ENCODE data around the gene SYNCRIP. TPM values are rescaled to one million over a fixed set of nuclear protein-coding genes. Genes with fewer than 3 reads are reported as not detected.

SYNCRIP gene
- total RNA-seq, 1 donor from 2014 or later, result 96.8 TPM

GRCh38 chr6:85674604-85675003 lies 31.9 kb upstream of the SYNCRIP start:
- Mint-ChIP-seq H3K36me3 (ENCODE audit: low read depth, unreplicated experiment) (peaks cover 5% of the 10 kb centered on the region), H3K27me3 (ENCODE audit: unreplicated experiment) (peaks cover 3% of the 10 kb centered on the region), H3K4me1 (ENCODE audit: unreplicated experiment) (peaks cover 28% of the 10 kb centered on the region), H3K27ac (ENCODE audit: unreplicated experiment) (no peak overlapping the region), H3K4me3 (ENCODE audit: unreplicated experiment) (no peak overlapping the region), H3K9me3 (ENCODE audit: unreplicated experiment) (no peaks in the 10 kb centered on the region)
- no peak for DNase-seq (ENCODE audit: low spot score)
- TF ChIP-seq CTCF (IDR thresholded peaks at IDR 0.05; ENCODE audit: unreplicated experiment), result no peak

DNA sequence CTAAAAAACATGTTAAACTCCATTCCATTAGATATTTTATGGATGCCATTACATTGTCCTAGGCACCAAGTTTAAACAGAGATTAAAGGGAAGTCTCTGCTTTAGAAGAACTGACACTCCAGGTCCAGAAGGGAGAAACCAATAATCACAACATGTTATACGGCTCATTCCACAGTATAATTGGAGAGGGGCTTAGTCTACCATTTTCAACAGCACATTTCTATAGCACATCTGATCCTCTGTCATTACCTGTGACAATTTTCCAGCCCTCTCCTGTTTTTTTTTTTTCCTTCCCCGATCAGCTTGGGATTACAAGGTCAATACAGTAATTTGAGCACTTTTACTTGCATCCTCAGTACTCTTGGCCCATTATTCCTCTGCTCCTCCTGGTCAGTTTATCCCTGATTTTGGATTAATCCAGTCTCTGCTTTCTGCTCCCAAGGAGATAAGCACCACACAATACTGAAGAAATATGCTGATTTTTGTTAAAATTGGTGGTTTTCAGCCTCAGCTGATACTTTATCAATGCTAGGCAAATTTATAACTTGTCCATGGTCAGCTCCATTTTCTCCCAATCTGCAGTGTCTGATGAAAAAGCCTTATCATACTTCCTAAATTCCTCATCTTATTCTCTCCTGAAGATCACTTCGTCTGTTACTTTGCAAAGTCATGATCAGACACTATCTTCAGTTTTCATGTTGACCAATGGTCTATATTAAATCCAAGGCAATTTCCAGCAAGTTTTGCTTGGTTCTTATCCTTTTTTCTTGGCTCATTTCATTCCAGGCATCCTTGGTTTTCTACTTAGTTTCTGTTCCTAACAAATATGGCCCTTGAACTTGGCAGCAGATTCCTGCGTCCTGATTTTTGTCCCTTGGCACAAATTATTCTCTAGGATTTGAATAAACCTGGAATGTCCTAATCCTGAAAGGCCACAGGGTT lies 30.8 kb upstream of the SYNCRIP start:
- Mint-ChIP-seq H3K4me1 (ENCODE audit: unreplicated experiment) (peaks cover 28% of the 10 kb centered on the region), H3K4me3 (ENCODE audit: unreplicated experiment) (no peak overlapping the region), H3K27ac (ENCODE audit: unreplicated experiment) (no peak overlapping the region)

GRCh38 chr6:85672623-85673022 lies 29.9 kb upstream of the SYNCRIP start:
- Mint-ChIP-seq H3K27ac (ENCODE audit: unreplicated experiment) (no peak overlapping the region), H3K27me3 (ENCODE audit: unreplicated experiment) (no peaks in the 10 kb centered on the region), H3K36me3 (ENCODE audit: low read depth, unreplicated experiment) (no peaks in the 10 kb centered on the region), H3K4me3 (ENCODE audit: unreplicated experiment) (no peak overlapping the region), H3K9me3 (ENCODE audit: unreplicated experiment) (no peaks in the 10 kb centered on the region), H3K4me1 (ENCODE audit: unreplicated experiment) (peaks cover 20% of the 10 kb centered on the region)
- DNase-seq (ENCODE audit: low spot score), result no peak
- TF ChIP-seq CTCF (IDR thresholded peaks at IDR 0.05; ENCODE audit: unreplicated experiment), result no peak

More for the DNA sequence above, 30.8 kb upstream of the SYNCRIP start:
- H3K36me3 Mint-ChIP-seq (ENCODE audit: low read depth, unreplicated experiment), result peaks cover 4% of the 10 kb centered on the region
- DNase-seq (ENCODE audit: low spot score), result no peak
- no peaks in the 10 kb centered on the region for H3K9me3 Mint-ChIP-seq (ENCODE audit: unreplicated experiment)
- TF ChIP-seq CTCF (IDR thresholded peaks at IDR 0.05; ENCODE audit: unreplicated experiment), result no peak
- H3K27me3 Mint-ChIP-seq (ENCODE audit: unreplicated experiment), result peaks cover 2% of the 10 kb centered on the region

DNA sequence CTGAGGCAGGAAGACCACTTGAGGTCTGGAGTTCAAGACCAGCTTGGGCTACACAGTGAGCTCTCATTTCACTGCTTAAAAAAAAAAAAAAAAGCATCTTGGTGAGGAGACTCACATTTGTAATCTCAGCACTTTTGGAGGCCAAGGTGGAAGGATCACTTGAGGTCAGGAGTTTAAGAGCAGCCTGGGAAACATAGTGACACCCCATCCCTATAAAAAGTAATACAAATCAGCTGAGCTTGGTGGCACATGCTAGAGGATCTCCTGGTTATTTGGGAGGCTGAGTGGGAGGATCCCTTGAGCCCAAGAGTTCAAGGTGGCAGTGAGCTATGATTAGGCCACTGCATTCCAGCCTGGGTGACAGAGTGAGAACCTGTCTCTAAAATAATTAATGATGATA lies 29.4 kb upstream of the SYNCRIP start:
- Mint-ChIP-seq H3K36me3 (ENCODE audit: low read depth, unreplicated experiment) (no peaks in the 10 kb centered on the region), H3K4me1 (ENCODE audit: unreplicated experiment) (peaks cover 20% of the 10 kb centered on the region), H3K27me3 (ENCODE audit: unreplicated experiment) (no peaks in the 10 kb centered on the region), H3K4me3 (ENCODE audit: unreplicated experiment) (no peak overlapping the region), H3K9me3 (ENCODE audit: unreplicated experiment) (no peaks in the 10 kb centered on the region), H3K27ac (ENCODE audit: unreplicated experiment) (no peak overlapping the region)
- DNase-seq (ENCODE audit: low spot score), result no peak
- no peak for TF ChIP-seq CTCF (IDR thresholded peaks at IDR 0.05; ENCODE audit: unreplicated experiment)

DNA sequence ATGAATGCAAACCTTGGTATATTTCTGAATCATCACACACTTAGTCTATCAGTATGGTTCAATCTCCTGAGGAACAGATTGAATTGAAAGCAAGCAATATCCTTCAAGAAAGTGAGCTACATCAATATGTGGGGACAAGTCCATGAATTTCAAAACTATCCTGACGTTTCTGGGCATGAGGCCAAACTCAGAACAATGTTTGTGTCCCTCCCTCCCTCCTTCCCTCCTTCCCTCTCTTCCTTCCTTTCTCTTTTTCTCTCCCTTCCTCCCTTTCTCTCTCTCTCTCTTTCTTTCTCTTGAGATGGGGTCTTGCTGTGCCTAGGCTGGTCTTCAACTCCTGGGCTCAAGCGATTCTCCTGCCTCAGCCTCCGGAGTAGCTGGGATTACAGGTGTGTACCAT lies 27.9 kb upstream of the SYNCRIP start:
- no peak for TF ChIP-seq CTCF (IDR thresholded peaks at IDR 0.05; ENCODE audit: unreplicated experiment)
- H3K27ac Mint-ChIP-seq (ENCODE audit: unreplicated experiment), result no peak overlapping the region
- H3K4me3 Mint-ChIP-seq (ENCODE audit: unreplicated experiment), result no peak overlapping the region
- no peak for DNase-seq (ENCODE audit: low spot score)
- H3K36me3 Mint-ChIP-seq (ENCODE audit: low read depth, unreplicated experiment), result no peaks in the 10 kb centered on the region
- no peaks in the 10 kb centered on the region for H3K27me3 Mint-ChIP-seq (ENCODE audit: unreplicated experiment)
- no peaks in the 10 kb centered on the region for H3K9me3 Mint-ChIP-seq (ENCODE audit: unreplicated experiment)
- H3K4me1 Mint-ChIP-seq (ENCODE audit: unreplicated experiment), result peaks cover 8% of the 10 kb centered on the region
